Gastroesophageal sphincter (tissue), 3 donors: ENCODE data around the gene PILRB.

Source experiments
- CTCF ChIP-seq, 4 experiments: fragments of 200-600 bp in 2 of 4; fragments of 450-650 bp in 2 of 4; sonication (generic) in 1 of 4; IDR thresholded peaks; one replicate each; pipeline ENCODE4 v1.5.1; 2017 to 2019; ENCODE audit warnings: antibody characterized with exemption in 4 of 4, mild to moderate bottlenecking in 2 of 4, moderate library complexity in 2 of 4
- EP300 ChIP-seq: sonication (generic); formaldehyde crosslinking; IDR thresholded peaks from one replicate; pipeline ENCODE4 v1.6.1; 2017; ENCODE audit warnings: antibody characterized with exemption, mild to moderate bottlenecking
- POLR2A ChIP-seq, 2 donors: fragments of 450-650 bp; IDR thresholded peaks; one replicate each; pipeline ENCODE4 v1.6.1; 2017; ENCODE audit warnings: antibody characterized with exemption in 2 of 2, mild to moderate bottlenecking in 2 of 2, moderate library complexity in 1 of 2

GRCh38 chr7:100360135-100360854 lies 2.4 kb downstream of the PILRB start:
- TF ChIP-seq POLR2A (IDR thresholded peaks at IDR 0.05), result no peak
- no peak for TF ChIP-seq EP300
- no peak for TF ChIP-seq CTCF (IDR thresholded peaks at IDR 0.05)
